Suprapubic skin (tissue), 3 donors: ENCODE results near the gene ABLIM2.

Source experiments
- CTCF ChIP-seq, 2 donors: fragments of 200-600 bp in 1 of 2; fragments of 450-650 bp in 1 of 2; sonication (generic) in 1 of 2; IDR thresholded peaks; one replicate each; pipeline ENCODE4 v1.5.1; 2016 to 2019; ENCODE audit warnings: antibody characterized with exemption in 2 of 2, mild to moderate bottlenecking in 1 of 2, moderate library complexity in 1 of 2
- POLR2A ChIP-seq, 2 donors: fragments of 450-650 bp; IDR thresholded peaks; one replicate each; pipeline ENCODE4 v1.6.1; 2017; ENCODE audit warnings: antibody characterized with exemption in 2 of 2, mild to moderate bottlenecking in 2 of 2, moderate library complexity in 2 of 2

GRCh38 chr4:7928711-7929110, 229.9 kb downstream of the ABLIM2 start:
- TF ChIP-seq CTCF (IDR thresholded peaks at IDR 0.05) (no peak), POLR2A (IDR thresholded peaks at IDR 0.05) (no peak)
